CD1c-positive myeloid dendritic cell (primary cell): ENCODE results near the gene CSTA.

Experiments
- DNase-seq: peaks from one replicate; pipeline ENCODE4 v3.0.0-alpha.2; 2016; ENCODE audit errors: extremely low spot score

Gene CSTA

GRCh38 chr3:122382888-122383666, 58.0 kb downstream of the CSTA start, which contains the start of gene MIX23:
TSS of gene MIX23 (minus strand) at chr3:122383231. CDS start at chr3:122383224, 7 bp downstream.
- DNase-seq, result peak; percentile 88

GRCh38 chr3:122383771-122384697, 59.0 kb downstream of the CSTA start, which contains the start of gene FAM162A:
TSS of gene FAM162A (plus strand) at chr3:122384182. CDS start at chr3:122384266, 84 bp downstream.
- DNase-seq, result peak; percentile 95

GRCh38 chr3:122387709-122388108, 62.7 kb downstream of the CSTA start:
- no peak for DNase-seq

- DNase-seq, result no peak
Observed at GRCh38 chr3:122389197-122389596, 64.1 kb downstream of the CSTA start.

- no peak for DNase-seq
Observed at GRCh38 chr3:122389892-122390291, 64.8 kb downstream of the CSTA start.

GRCh38 chr3:122390665-122391064, 65.6 kb downstream of the CSTA start:
- no peak for DNase-seq
